Cerebellar cortex (tissue), 1 donor: ENCODE data around the gene PREPL.

Experiments used
- DNase-seq: peaks from one replicate; pipeline ENCODE4 v3.0.0-alpha.2; 2015; ENCODE audit warnings: low spot score

The PREPL gene

GRCh38 chr2:44295633-44296359 lies 65.5 kb downstream of the PREPL start:
- no peak for DNase-seq

- no peak for DNase-seq
These were observed 66.2 kb downstream of the PREPL start for GRCh38 chr2:44295113-44295512.

GRCh38 chr2:44291281-44292248 lies 69.7 kb downstream of the PREPL start:
- DNase-seq: peak; percentile 45

GRCh38 chr2:44290261-44290660 lies 71.0 kb downstream of the PREPL start:
- no peak for DNase-seq

GRCh38 chr2:44286884-44287638 lies 74.2 kb downstream of the PREPL start:
- no peak for DNase-seq

GRCh38 chr2:44286119-44286883 lies 75.0 kb downstream of the PREPL start:
- DNase-seq: no peak

- DNase-seq: no peak
These were observed 76.1 kb downstream of the PREPL start for GRCh38 chr2:44285174-44285573.

GRCh38 chr2:44283116-44283666 lies 78.1 kb downstream of the PREPL start:
- DNase-seq: no peak

- DNase-seq: no peak
These were observed 80.4 kb downstream of the PREPL start for GRCh38 chr2:44280869-44281268.

GRCh38 chr2:44277541-44277940 lies 83.8 kb downstream of the PREPL start:
- no peak for DNase-seq

- DNase-seq: no peak
These were observed 85.4 kb downstream of the PREPL start for GRCh38 chr2:44275927-44276303.

GRCh38 chr2:44273596-44273995 lies 87.7 kb downstream of the PREPL start:
- no peak for DNase-seq

- no peak for DNase-seq
These were observed 88.2 kb downstream of the PREPL start for GRCh38 chr2:44273076-44273475.

- DNase-seq: no peak
These were observed 90.0 kb downstream of the PREPL start for GRCh38 chr2:44271296-44271695.

- DNase-seq: no peak
These were observed 91.5 kb downstream of the PREPL start for GRCh38 chr2:44269831-44270230.

- no peak for DNase-seq
These were observed 93.3 kb downstream of the PREPL start for GRCh38 chr2:44267796-44268648.
